ENCODE results near the gene HSFX2.
"Not testable (repeated sequence)": the region's sequence is repeated elsewhere in the genome, so short reads cannot be mapped to it uniquely, and the experiment has no call there.

GRCh38 chrX:149590993-149591392 is 4.1 kb downstream of the HSFX2 start:
- TF ChIP-seq CTCF (IDR thresholded peaks at IDR 0.05; ENCODE audit: insufficient read depth, low read length, poor library complexity, severe bottlenecking); EZH2phosphoT487 (conservative IDR thresholded peaks at IDR 0.05; ENCODE audit: low read length): not testable (repeated sequence)

All from SU-DHL-6 (cell line).